H1 (cell line): ENCODE results near the gene CDC14B. TPM values are rescaled to one million over a fixed set of nuclear protein-coding genes. Genes with fewer than 3 reads are reported as not detected.

Source experiments
- CTCF ChIA-PET: fragments of 300-600 bp; sonication (Branson Sonifier 250); formaldehyde crosslinking; loops from one replicate; lab custom pipeline; 2021; ENCODE audit not compliant: partially characterized antibody; lab: Charles Lee
- POLR2A ChIA-PET: fragments of 300-600 bp; sonication (Branson Sonifier 250); formaldehyde crosslinking; loops from one replicate; lab custom pipeline; 2021; ENCODE audit warnings: inconsistent platforms; ENCODE audit not compliant: partially characterized antibody; lab: Charles Lee
- DNase-seq, 2 experiments: peaks; one replicate each; pipeline versions ENCODE4 v3.0.0 to v3.0.0-alpha.2; 2010 to 2022; ENCODE audit warnings: low spot score in 2 of 2, low read depth in 1 of 2, mixed read lengths in 1 of 2
- FAIRE-seq: peaks from 2 replicates; lab custom pipeline; 2011; peaks lifted over from hg19 to GRCh38; lab: Jason Lieb, UNC
- H2AFZ ChIP-seq: 2 replicates; pipeline ENCODE4 v1.8.1; 2012; ENCODE audit warnings: low read length, inconsistent platforms
- H2AK5ac ChIP-seq: 2 replicates; pipeline ENCODE4 v1.6.1; 2013; ENCODE audit warnings: low read depth, low read length
- H2BK120ac ChIP-seq: replicated peaks from 2 replicates; pipeline ENCODE3; 2013; ENCODE audit warnings: low read depth, low read length, inconsistent platforms
- H2BK12ac ChIP-seq: 2 replicates; pipeline ENCODE4 v1.6.1; 2013; ENCODE audit warnings: low read depth, low read length
- H2BK15ac ChIP-seq: 2 replicates; pipeline ENCODE4 v1.6.1; 2013; ENCODE audit warnings: low read length
- H2BK20ac ChIP-seq: 2 replicates; pipeline ENCODE4 v1.6.1; 2013; ENCODE audit warnings: low read length
- H2BK5ac ChIP-seq: 2 replicates; pipeline ENCODE4 v1.6.1; 2013; ENCODE audit warnings: low read depth, low read length
- H3K14ac ChIP-seq: 2 replicates; pipeline ENCODE4 v1.6.1; 2013; ENCODE audit warnings: inconsistent platforms; ENCODE audit not compliant: insufficient read length
- H3K18ac ChIP-seq: 2 replicates; pipeline ENCODE4 v1.6.1; 2013; ENCODE audit warnings: low read length; ENCODE audit errors: extremely low read depth
- H3K23ac ChIP-seq: 2 replicates; pipeline ENCODE4 v1.6.1; 2013; ENCODE audit warnings: inconsistent platforms; ENCODE audit not compliant: insufficient read length
- H3K23me2 ChIP-seq: 2 replicates; pipeline ENCODE4 v1.6.1; 2013; ENCODE audit warnings: low read depth, low read length
- H3K27ac ChIP-seq: 2 replicates; pipeline ENCODE4 v1.6.1; 2011; ENCODE audit warnings: low read depth, low read length, inconsistent platforms
- H3K27me3 ChIP-seq, 4 experiments: replicated peaks in 1 of 4; 1 replicate in 1 of 4; 2 replicates in 3 of 4; pipeline versions ENCODE4 v1.6.1 to v1.8.1; 2011 to 2013; ENCODE audit warnings: low read length in 3 of 4, mild to moderate bottlenecking in 3 of 4, inconsistent platforms in 2 of 4, mixed read lengths in 2 of 4, moderate library complexity in 1 of 4; ENCODE audit not compliant: control insufficient read depth in 3 of 4, insufficient read depth in 3 of 4; ENCODE audit errors: extremely low read depth in 1 of 4
- H3K36me3 ChIP-seq, 4 experiments: 2 replicates each; pipeline versions ENCODE4 v1.6.1 to v1.8.1; 2011 to 2013; ENCODE audit warnings: mild to moderate bottlenecking in 4 of 4, low read length in 3 of 4, moderate library complexity in 2 of 4, control low read depth in 1 of 4, inconsistent platforms in 1 of 4; ENCODE audit not compliant: insufficient read depth in 4 of 4, control insufficient read depth in 2 of 4
- H3K4ac ChIP-seq: replicated peaks from 2 replicates; pipeline ENCODE3; 2013; ENCODE audit warnings: low read length, low read depth, mixed read lengths, inconsistent platforms; ENCODE audit not compliant: insufficient read length
- H3K4me1 ChIP-seq, 4 experiments: replicated peaks in 1 of 4; 1 replicate in 1 of 4; 2 replicates in 3 of 4; pipeline versions ENCODE4 v1.6.1 to v1.8.1; 2011 to 2013; ENCODE audit warnings: low read length in 3 of 4, inconsistent platforms in 2 of 4, mixed read lengths in 1 of 4; ENCODE audit not compliant: insufficient read depth in 4 of 4, control insufficient read depth in 3 of 4
- H3K4me2 ChIP-seq, 2 experiments: 2 replicates each; pipeline versions ENCODE4 v1.6.1 to v1.8.1; 2011 to 2013; ENCODE audit warnings: low read depth in 2 of 2, low read length in 2 of 2, control low read depth in 1 of 2, inconsistent platforms in 1 of 2, mild to moderate bottlenecking in 1 of 2; ENCODE audit not compliant: insufficient read depth in 1 of 2
- H3K4me3 ChIP-seq, 4 experiments: fragments of 200-600, 300-600 bp in 1 of 4; sonication (generic), shearing (Covaris generic), sonication (Bioruptor Twin) in 1 of 4; 2 replicates each; pipeline versions ENCODE4 v1.5.1 to v1.8.1; 2011 to 2016; ENCODE audit warnings: low read length in 4 of 4, low read depth in 3 of 4, control low read depth in 2 of 4, inconsistent platforms in 2 of 4, mild to moderate bottlenecking in 2 of 4, mixed read lengths in 1 of 4, moderate library complexity in 1 of 4; ENCODE audit not compliant: insufficient read depth in 2 of 4; ENCODE audit errors: extremely low read depth in 1 of 4
- H3K56ac ChIP-seq: replicated peaks from 2 replicates; pipeline ENCODE3; 2013; ENCODE audit warnings: low read depth, mild to moderate bottlenecking, mixed read lengths, low read length, inconsistent platforms; ENCODE audit not compliant: insufficient read length
- H3K79me1 ChIP-seq: 2 replicates; pipeline ENCODE4 v1.6.1; 2013; ENCODE audit warnings: low read depth, low read length, control low read depth
- H3K79me2 ChIP-seq, 2 experiments: 2 replicates each; pipeline versions ENCODE4 v1.6.1 to v1.8.1; 2012 to 2013; ENCODE audit warnings: low read length in 2 of 2, mild to moderate bottlenecking in 2 of 2, inconsistent platforms in 1 of 2; ENCODE audit not compliant: insufficient read depth in 2 of 2, control insufficient read depth in 1 of 2
- H3K9ac ChIP-seq, 4 experiments: replicated peaks in 1 of 4; 1 replicate in 1 of 4; 2 replicates in 3 of 4; pipeline versions ENCODE4 v1.6.1 to v1.8.1; 2011 to 2013; ENCODE audit warnings: low read depth in 3 of 4, low read length in 3 of 4, control low read depth in 2 of 4, mild to moderate bottlenecking in 2 of 4, moderate library complexity in 2 of 4, inconsistent platforms in 1 of 4; ENCODE audit errors: extremely low read depth in 1 of 4
- H3K9me3 ChIP-seq, 2 experiments: 2 replicates each; pipeline versions ENCODE4 v1.6.1 to v1.8.1; 2012 to 2013; ENCODE audit warnings: mild to moderate bottlenecking in 2 of 2, moderate library complexity in 2 of 2, control low read depth in 1 of 2, inconsistent platforms in 1 of 2, low read depth in 1 of 2, low read length in 1 of 2, mixed read lengths in 1 of 2; ENCODE audit not compliant: insufficient read depth in 2 of 2
- H4K20me1 ChIP-seq, 2 experiments: replicated peaks in 1 of 2; 2 replicates each; pipeline versions ENCODE3 to v1.8.1; 2011 to 2013; ENCODE audit warnings: inconsistent platforms in 2 of 2, low read length in 2 of 2, mild to moderate bottlenecking in 1 of 2; ENCODE audit not compliant: insufficient read depth in 2 of 2, control insufficient read depth in 1 of 2
- H4K5ac ChIP-seq: 2 replicates; pipeline ENCODE4 v1.6.1; 2013; ENCODE audit warnings: low read length, low read depth, mixed read lengths, inconsistent platforms; ENCODE audit not compliant: insufficient read length
- H4K8ac ChIP-seq: 2 replicates; pipeline ENCODE4 v1.8.0; 2013; ENCODE audit warnings: mild to moderate bottlenecking, moderate library complexity, low read length, inconsistent platforms; ENCODE audit not compliant: insufficient read depth; ENCODE audit errors: extremely low read depth
- H4K91ac ChIP-seq: replicated peaks from 2 replicates; pipeline ENCODE3; 2013; ENCODE audit warnings: low read length, mixed read lengths, inconsistent platforms; ENCODE audit not compliant: insufficient read length
- BACH1 ChIP-seq: IDR thresholded peaks from 2 replicates; pipeline ENCODE4 v1.6.1; 2012; ENCODE audit warnings: low read length, improper control_type of control experiment
- EP300 ChIP-seq, 2 experiments: IDR thresholded peaks; 1 replicate in 1 of 2; 2 replicates in 1 of 2; pipeline ENCODE4 v1.6.1; 2011 to 2012; ENCODE audit warnings: low read depth in 2 of 2, low read length in 2 of 2, mild to moderate bottlenecking in 2 of 2, borderline replicate concordance in 1 of 2, inconsistent platforms in 1 of 2, moderate library complexity in 1 of 2
- FOSL1 ChIP-seq: IDR thresholded peaks from 2 replicates; pipeline ENCODE4 v1.6.1; 2011; ENCODE audit warnings: mild to moderate bottlenecking, low read depth, low read length, moderate library complexity; ENCODE audit not compliant: insufficient read depth
- RNF2 ChIP-seq: fragments of 200-900, 300-1000 bp; sonication (generic); IDR thresholded peaks from 2 replicates; pipeline ENCODE4 v1.7.1; 2016; ENCODE audit warnings: borderline replicate concordance, low read depth, mild to moderate bottlenecking, antibody characterized with exemption, low read length; ENCODE audit not compliant: poor library complexity, severe bottlenecking; ENCODE audit errors: missing control alignments
- SP2 ChIP-seq: IDR thresholded peaks from 2 replicates; pipeline ENCODE4 v1.6.1; 2012; ENCODE audit warnings: mild to moderate bottlenecking, low read length, inconsistent platforms
- SUZ12 ChIP-seq: fragments of 200-600 bp; sonication (generic); IDR thresholded peaks from 2 replicates; pipeline ENCODE4 v1.6.1; 2012; ENCODE audit warnings: mild to moderate bottlenecking, inconsistent platforms, low read length, moderate library complexity, mixed read lengths
- TAF1 ChIP-seq: IDR thresholded peaks from 2 replicates; pipeline ENCODE4 v1.6.1; 2011; ENCODE audit warnings: mild to moderate bottlenecking, low read depth, low read length
- TCF12 ChIP-seq: IDR thresholded peaks from 2 replicates; pipeline ENCODE4 v1.6.1; 2011; ENCODE audit warnings: low read depth, mild to moderate bottlenecking, low read length
- TEAD4 ChIP-seq: IDR thresholded peaks from 2 replicates; pipeline ENCODE4 v1.6.1; 2012; ENCODE audit warnings: low read depth, low read length, inconsistent platforms, mixed read lengths
- USF2 ChIP-seq: IDR thresholded peaks from 2 replicates; pipeline ENCODE4 v1.6.1; 2011; ENCODE audit warnings: low read length, improper control_type of control experiment
- WGBS, 2 experiments: shearing (Covaris generic) in 1 of 2; methylation state at CpG; one replicate each; pipeline versions ENCODE4 v1.1.6 to v1.1.7; 2013 to 2015; ENCODE audit warnings: low lambda C conversion rate in 2 of 2, mixed read lengths in 2 of 2, inconsistent platforms in 1 of 2, low coverage in 1 of 2, missing lambda C conversion rate in 1 of 2; ENCODE audit not compliant: insufficient replicate concordance in 2 of 2, insufficient coverage in 1 of 2, insufficient read length in 1 of 2; ENCODE audit errors: extremely low coverage in 1 of 2, missing lambda C conversion rate in 1 of 2; 5-methylcytosine and 5-hydroxymethylcytosine counted together
- polyA plus RNA-seq, 7 experiments: library from polyadenylated mRNA; depleted of rRNA in 3 of 7; stranded (reverse) in 5 of 7; unstranded in 2 of 7; fragments of >200 nt in 5 of 7; fragments of 200-250 nt in 2 of 7; gene quantifications; 1 replicate in 5 of 7; 2 replicates in 1 of 7; 4 replicates in 1 of 7; pipeline versions ENCODE4 v1.2.1 to v1.2.3, GENCODE V29; 2011 to 2013; ENCODE audit warnings: missing spikeins in 2 of 7, mixed read lengths in 2 of 7
- total RNA-seq: library from RNA; stranded (reverse); fragmentation: NEBNext Ultra II Directional; extraction: Animal tissue kit (Norgen Biotek cat#: 25700); gene quantifications from 2 replicates; pipeline ENCODE4 v1.2.1, GENCODE V29; 2021

Gene CDC14B
- total and polyA plus RNA-seq, 2 of the 8 experiments (the other 6 are each of a cell fraction or from before 2014, with no cell fraction given): 17.2 to 44.6 TPM

DNA sequence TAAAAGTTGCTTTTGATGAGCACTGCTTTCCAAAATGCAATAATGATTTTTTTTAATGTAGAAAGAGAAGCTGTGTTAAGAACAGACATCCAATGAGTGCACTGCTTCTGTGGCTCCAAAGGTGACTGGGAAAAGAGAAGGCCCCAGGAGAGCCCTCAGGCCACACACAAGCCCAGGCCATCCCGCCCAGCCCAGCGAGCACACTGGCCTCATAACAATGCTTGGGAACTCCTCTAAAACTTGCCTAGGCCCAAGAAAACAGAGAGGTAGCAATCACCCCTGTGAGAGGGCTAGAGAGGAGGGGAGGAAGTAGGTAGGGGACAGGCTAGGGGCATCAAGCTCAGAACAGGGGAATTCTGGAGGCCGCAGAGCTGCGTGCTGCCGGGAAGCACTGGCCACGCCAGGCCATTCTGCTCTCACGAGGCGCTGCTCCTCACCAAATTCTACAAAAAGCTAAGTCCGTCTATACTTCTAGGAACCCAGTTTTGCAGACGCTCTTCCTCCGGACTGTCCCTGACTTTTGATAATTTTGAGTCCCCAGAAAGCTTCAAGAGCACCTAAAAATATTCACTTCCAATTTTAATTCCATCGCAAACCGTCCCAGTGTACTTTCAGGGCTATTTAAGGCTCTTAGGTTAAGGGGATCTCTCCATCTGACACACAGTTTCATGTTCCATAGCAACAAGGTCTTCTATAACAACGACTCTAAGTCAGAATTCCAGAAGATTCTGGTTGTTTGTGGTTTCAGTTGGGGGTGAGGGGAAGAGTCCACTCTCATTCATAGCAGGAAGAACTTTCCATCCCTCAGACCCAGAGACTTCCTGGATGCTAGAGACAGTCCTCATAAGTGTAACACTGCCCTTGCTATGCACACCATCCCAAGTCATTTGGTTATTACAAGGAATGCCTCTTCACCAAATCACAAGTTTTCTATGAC is 118.7 kb downstream of the CDC14B start:
- no peaks in the 10 kb centered on the region for H3K79me2 ChIP-seq
- H2BK120ac ChIP-seq: no peak overlapping the region
- FAIRE-seq (no peak), DNase-seq (no peak)
- H2AFZ ChIP-seq: no peak overlapping the region
- H2BK20ac ChIP-seq: no peak overlapping the region
- no peaks in the 10 kb centered on the region for H4K20me1 ChIP-seq
- no peak overlapping the region for H2BK5ac ChIP-seq
- no peak overlapping the region for H2BK15ac ChIP-seq
- no peaks in the 10 kb centered on the region for H3K27me3 ChIP-seq
- H3K4me2 ChIP-seq: no peak overlapping the region
- H4K91ac ChIP-seq: no peak overlapping the region
- H4K8ac ChIP-seq: no peak overlapping the region
- no peak overlapping the region for H3K56ac ChIP-seq
- H3K23me2 ChIP-seq: no peaks in the 10 kb centered on the region
- no peak overlapping the region for H3K14ac ChIP-seq
- no peak overlapping the region for H3K4ac ChIP-seq
- no peak overlapping the region for H2AK5ac ChIP-seq
- ChIA-PET CTCF (interaction anchor here (1.2 kb wide), 1 partner anchor 15 kb away, joined by 4 read pairs; no protein-coding TSS in a partner anchor), POLR2A (interaction anchor here (0.8 kb wide), 1 partner anchor 8 kb away, joined by 3 read pairs; no protein-coding TSS in a partner anchor)
- no peak overlapping the region; the same call in 1 of the 2 replicates for H3K18ac ChIP-seq
- no peaks in the 10 kb centered on the region for H3K9me3 ChIP-seq
- no peak overlapping the region for H3K9ac ChIP-seq
- H3K4me3 ChIP-seq: no peak overlapping the region
- no peak overlapping the region for H3K27ac ChIP-seq
- H3K23ac ChIP-seq: no peak overlapping the region
- no peak overlapping the region for H4K5ac ChIP-seq
- H3K36me3 ChIP-seq: no peaks in the 10 kb centered on the region; a peak in 2 of 8 replicates
- H3K4me1 ChIP-seq: peaks cover 0 to 10% (median 1%) of the 10 kb centered on the region in 4 experiments; a peak in 4 of 7 replicates
- WGBS, 2 experiments: 94% methylated on average over 14 of the region's 14 CpGs; no CpG with 5 or more reads in 1 of the 2 experiments
- H3K79me1 ChIP-seq: no peaks in the 10 kb centered on the region; the same call in 1 of the 2 replicates
- H2BK12ac ChIP-seq: no peak overlapping the region
- TF ChIP-seq TAF1 (no peak), SP2 (no peak), TEAD4 (no peak), BACH1 (no peak), SUZ12 (no peak), USF2 (no peak), FOSL1 (no peak), RNF2 (no peak), EP300 (IDR thresholded peaks at IDR 0.05; ENCODE audit: borderline replicate concordance in 1 of 2, low read depth in 2 of 2, low read length in 2 of 2) (no peak), TCF12 (no peak)
